Calu3 (cell line): ENCODE measurements around the gene CXCR5. TPM values are rescaled to one million over a fixed set of nuclear protein-coding genes. Genes with fewer than 3 reads are reported as not detected.
A peak's percentile ranks its signal among the peaks of the same experiment; 100 is the strongest.

Source experiments
- BruUV-seq: library from RNA; stranded (reverse); fragments of 400-500 nt; replicated peaks from 2 replicates; lab custom pipeline; 2021; lab: Mats Ljungman, UMichigan
- CTCF ChIA-PET: fragments of 300-600 bp; sonication (Branson Sonifier 250); formaldehyde crosslinking; loops from one replicate; lab custom pipeline; 2022; ENCODE audit warnings: antibody characterized with exemption; lab: Charles Lee
- DNase-seq: peaks from one replicate; pipeline ENCODE4 v3.0.0; 2022
- H3K27ac Mint-ChIP-seq: one replicate; pipeline ENCODE4 v1.8.0; 2022; ENCODE audit warnings: mixed read lengths; ENCODE audit not compliant: unreplicated experiment
- H3K27me3 Mint-ChIP-seq: one replicate; pipeline ENCODE4 v1.8.0; 2022; ENCODE audit warnings: mixed read lengths; ENCODE audit not compliant: unreplicated experiment
- H3K36me3 Mint-ChIP-seq: one replicate; pipeline ENCODE4 v1.8.0; 2022; ENCODE audit warnings: mild to moderate bottlenecking, moderate library complexity, mixed read lengths; ENCODE audit not compliant: insufficient read depth, unreplicated experiment
- H3K4me1 Mint-ChIP-seq: one replicate; pipeline ENCODE4 v1.8.0; 2022; ENCODE audit warnings: mild to moderate bottlenecking, low read depth, mixed read lengths; ENCODE audit not compliant: unreplicated experiment
- H3K4me3 Mint-ChIP-seq: one replicate; pipeline ENCODE4 v1.8.0; 2022; ENCODE audit warnings: mild to moderate bottlenecking, low read depth, moderate library complexity, mixed read lengths; ENCODE audit not compliant: unreplicated experiment
- H3K9me3 Mint-ChIP-seq: one replicate; pipeline ENCODE4 v1.8.0; 2022; ENCODE audit warnings: low read depth, mixed read lengths; ENCODE audit not compliant: unreplicated experiment
- CTCF ChIP-seq: fragments of 200-600 bp; IDR thresholded peaks from one replicate; pipeline ENCODE4 v1.8.0; 2022; ENCODE audit warnings: antibody characterized with exemption; ENCODE audit not compliant: unreplicated experiment
- intact Hi-C: fragments of 100-400 bp; cut with micrococcal nuclease; formaldehyde crosslinking; loops from one replicate; pipeline ENCODE4 v1.10.0; 2022; ENCODE audit not compliant: unreplicated experiment
- total RNA-seq: library from RNA; stranded (reverse); gene quantifications from 2 replicates; pipeline ENCODE4 v1.2.3, GENCODE V29; 2022

CXCR5 gene
- total RNA-seq, 1 experiment from 2014 or later: not detected

- no TSS peak for BruUV-seq
- intact Hi-C loops: no loop called here
- Mint-ChIP-seq H3K27me3 (no peaks in the 10 kb centered on the region), H3K4me1 (peaks cover 10% of the 10 kb centered on the region), H3K9me3 (no peaks in the 10 kb centered on the region), H3K4me3 (peak overlapping the region; percentile 53), H3K36me3 (peaks cover 5% of the 10 kb centered on the region), H3K27ac (peak overlapping the region; percentile 85)
- TF ChIP-seq CTCF: no peak
- DNase-seq: peak; percentile 10
- CTCF ChIA-PET: interaction anchor here (0.9 to 1.5 kb wide), 3 partner anchors 13 to 181 kb away, joined by 3 to 4 read pairs (median 3); partner anchors contain the start of genes CXCR5 and DDX6
These were observed 13.0 kb upstream of the CXCR5 start for GRCh38 chr11:118870396-118871343.

GRCh38 chr11:118872403-118872821 lies 11.3 kb upstream of the CXCR5 start:
- Mint-ChIP-seq H3K9me3 (no peaks in the 10 kb centered on the region), H3K36me3 (peaks cover 5% of the 10 kb centered on the region), H3K4me3 (no peak overlapping the region), H3K27me3 (no peaks in the 10 kb centered on the region), H3K27ac (no peak overlapping the region), H3K4me1 (peaks cover 10% of the 10 kb centered on the region)
- DNase-seq: no peak
- intact Hi-C loops: no loop called here
- CTCF ChIA-PET: no interaction called here
- no peak for TF ChIP-seq CTCF
- no TSS peak for BruUV-seq

GRCh38 chr11:118873804-118874203 lies 9.9 kb upstream of the CXCR5 start:
- H3K27me3 Mint-ChIP-seq: no peaks in the 10 kb centered on the region
- H3K36me3 Mint-ChIP-seq: peaks cover 5% of the 10 kb centered on the region
- TF ChIP-seq CTCF: no peak
- H3K9me3 Mint-ChIP-seq: no peaks in the 10 kb centered on the region
- intact Hi-C loops: no loop called here
- CTCF ChIA-PET: no interaction called here
- peaks cover 10% of the 10 kb centered on the region for H3K4me1 Mint-ChIP-seq
- no peak overlapping the region for H3K27ac Mint-ChIP-seq
- BruUV-seq: no TSS peak
- no peak for DNase-seq
- no peak overlapping the region for H3K4me3 Mint-ChIP-seq

- CTCF ChIA-PET: no interaction called here
- Mint-ChIP-seq H3K9me3 (no peaks in the 10 kb centered on the region), H3K27ac (no peak overlapping the region), H3K4me1 (no peaks in the 10 kb centered on the region), H3K4me3 (no peak overlapping the region), H3K27me3 (no peaks in the 10 kb centered on the region), H3K36me3 (no peaks in the 10 kb centered on the region)
- no peak for TF ChIP-seq CTCF
- DNase-seq: no peak
- intact Hi-C loops: no loop called here
- no TSS peak for BruUV-seq
These were observed 7.4 kb upstream of the CXCR5 start for GRCh38 chr11:118876286-118876685.
